NCI-H1436 (cell line): ENCODE data around the gene PLCXD3.

Experiments used
- DNase-seq: peaks from one replicate; lab custom pipeline; 2025; lab: John Stamatoyannopoulos, UW

The PLCXD3 gene

GRCh38 chr5:41281215-41281810 lies 229.1 kb downstream of the PLCXD3 start:
- no peak for DNase-seq

GRCh38 chr5:41279040-41279439 lies 231.4 kb downstream of the PLCXD3 start:
- DNase-seq, result no peak

GRCh38 chr5:41277476-41278245 lies 232.7 kb downstream of the PLCXD3 start:
- no peak for DNase-seq

GRCh38 chr5:41275813-41276512 lies 234.4 kb downstream of the PLCXD3 start:
- DNase-seq, result no peak

- DNase-seq, result peak; percentile 27
Observed at GRCh38 chr5:41270423-41271251, 239.8 kb downstream of the PLCXD3 start.

GRCh38 chr5:41268894-41269293 lies 241.5 kb downstream of the PLCXD3 start:
- no peak for DNase-seq

- DNase-seq, result no peak
Observed at GRCh38 chr5:41266377-41266776, 244.0 kb downstream of the PLCXD3 start.

- DNase-seq, result no peak
Observed at GRCh38 chr5:41264019-41264418, 246.4 kb downstream of the PLCXD3 start.

- DNase-seq, result no peak
Observed at GRCh38 chr5:41263335-41263734, 247.1 kb downstream of the PLCXD3 start.
